Measurements from ENCODE around the gene C4BPA. TPM values are rescaled to one million over a fixed set of nuclear protein-coding genes. Genes with fewer than 3 reads are reported as not detected.

C4BPA gene
- total and polyA plus RNA-seq, 9 of the 15 experiments (the other 6 are each of a cell fraction or from before 2014, with no cell fraction given) = 0.04 to 0.22 (median 0.11) TPM; not detected in 3

- TF ChIP-seq ZNF518B (CRISPR knock-in tag; IDR thresholded peaks at IDR 0.05) (no peak), PKNOX1 (IDR thresholded peaks at IDR 0.05) (peak; percentile 48; the same call in 1 of the 2 replicates)
- intact Hi-C loops (cut with micrococcal nuclease) = no loop called here
- Histone ChIP-seq H3K9me3 (replicated peaks; ENCODE audit: control insufficient read depth, insufficient read depth, low read depth, low read length) (peaks cover 4% of the 10 kb centered on the region), H3K4me1 (replicated peaks in 1 of 2; ENCODE audit: control insufficient read depth in 2 of 2, insufficient read depth in 2 of 2, low read length in 2 of 2) (no peaks in the 10 kb centered on the region), H3K27me3 (ENCODE audit: control insufficient read depth in 2 of 2, insufficient read depth in 2 of 2, low read length in 2 of 2) (no peaks in the 10 kb centered on the region), H4K20me1 (replicated peaks; ENCODE audit: control insufficient read depth, insufficient read depth, low read length) (no peaks in the 10 kb centered on the region), H3K9ac (ENCODE audit: insufficient read depth in 1 of 2, low read depth in 2 of 2, low read length in 2 of 2) (no peak overlapping the region), H2AFZ (ENCODE audit: low read depth, low read length) (peak overlapping the region; percentile 57), H3K79me2 (ENCODE audit: control insufficient read depth, insufficient read depth, low read length) (no peaks in the 10 kb centered on the region), H3K36me3 (ENCODE audit: control insufficient read depth, insufficient read depth, low read length) (no peaks in the 10 kb centered on the region), H3K27ac (ENCODE audit: extremely low read depth, low read depth, low read length) (no peak overlapping the region), H3K9me1 (ENCODE audit: control insufficient read depth, insufficient read depth, low read length) (no peaks in the 10 kb centered on the region), H3K4me2 (ENCODE audit: insufficient read depth, low read length) (no peak overlapping the region), H3K4me3 (no peak overlapping the region)
- FAIRE-seq (no peak), DNase-seq (ENCODE audit: extremely low read depth in 1 of 4, low spot score in 3 of 4) (no peak), ATAC-seq (peak; percentile 27; the same call in 2 of the 3 replicates)
- 74% methylated on average over 4 of the region's 4 CpGs for WGBS (ENCODE audit: insufficient coverage, low coverage, missing lambda C conversion rate)
- ChIA-PET CTCF (ENCODE audit: low intra/inter-chr PET ratio) (no interaction called here), POLR2A (interaction anchor here (1.0 kb wide), 1 partner anchor 9 kb away, joined by 5 read pairs; no protein-coding TSS in a partner anchor)
- no TSS peak for BruUV-seq (replicated peaks)
- in situ Hi-C loops (cut with MboI) = no loop called here
These were observed 68.9 kb downstream of the C4BPA start for GRCh38 chr1:207172885-207173284.

Measured in K562 (cell line).